CD14-positive monocyte (primary cell): ENCODE results near the gene ZNF223. TPM values are rescaled to one million over a fixed set of nuclear protein-coding genes. Genes with fewer than 3 reads are reported as not detected.

Source experiments
- DNase-seq, 3 donors: peaks; one replicate each; pipeline ENCODE4 v3.0.0-alpha.2; 2011 to 2022
- H2AFZ ChIP-seq: 2 replicates; pipeline ENCODE4 v1.6.0; 2012; ENCODE audit warnings: mild to moderate bottlenecking, low read depth, low read length, inconsistent platforms; ENCODE audit not compliant: insufficient read depth, poor library complexity, severe bottlenecking
- H3K27ac ChIP-seq, 2 donors: 1 replicate in 1 of 2; 2 replicates in 1 of 2; pipeline ENCODE4 v1.5.1; 2012 to 2013; ENCODE audit warnings: low read length in 2 of 2, control low read depth in 1 of 2, inconsistent platforms in 1 of 2, low read depth in 1 of 2, mild to moderate bottlenecking in 1 of 2
- H3K27me3 ChIP-seq, 2 donors: one replicate each; pipeline versions ENCODE4 v1.6.0 to v1.6.1; 2011 to 2013; ENCODE audit warnings: low read length in 2 of 2; ENCODE audit not compliant: control insufficient read depth in 2 of 2, insufficient read depth in 2 of 2
- H3K36me3 ChIP-seq, 2 donors: replicated peaks in 1 of 2; 1 replicate in 1 of 2; 2 replicates in 1 of 2; pipeline versions ENCODE4 v1.5.1 to v1.6.1; 2012 to 2013; ENCODE audit warnings: low read length in 2 of 2, control low read depth in 1 of 2, inconsistent platforms in 1 of 2, mild to moderate bottlenecking in 1 of 2; ENCODE audit not compliant: insufficient read depth in 2 of 2, control insufficient read depth in 1 of 2
- H3K4me1 ChIP-seq, 2 donors: 1 replicate in 1 of 2; 2 replicates in 1 of 2; pipeline versions ENCODE4 v1.5.1 to v1.6.1; 2012 to 2013; ENCODE audit warnings: low read length in 2 of 2, control low read depth in 1 of 2, inconsistent platforms in 1 of 2, mild to moderate bottlenecking in 1 of 2, moderate library complexity in 1 of 2; ENCODE audit not compliant: insufficient read depth in 2 of 2, control insufficient read depth in 1 of 2
- H3K4me2 ChIP-seq: replicated peaks from 2 replicates; pipeline ENCODE3; 2012; ENCODE audit warnings: low read length, moderate library complexity, mild to moderate bottlenecking; ENCODE audit not compliant: poor library complexity, severe bottlenecking; ENCODE audit errors: extremely low read depth
- H3K4me3 ChIP-seq, 3 experiments: fragments of 200-600 bp in 1 of 3; sonication (generic) in 1 of 3; replicated peaks in 1 of 3; 1 replicate in 2 of 3; 2 replicates in 1 of 3; pipeline ENCODE4 v1.5.1; 2011 to 2013; ENCODE audit warnings: low read length in 3 of 3, mild to moderate bottlenecking in 3 of 3, control low read depth in 2 of 3, low read depth in 2 of 3, inconsistent platforms in 1 of 3, moderate library complexity in 1 of 3
- H3K79me2 ChIP-seq: 2 replicates; pipeline ENCODE4 v1.6.0; 2012; ENCODE audit warnings: mild to moderate bottlenecking, control low read depth, inconsistent platforms, low read length, moderate library complexity; ENCODE audit not compliant: insufficient read depth
- H3K9ac ChIP-seq: 2 replicates; pipeline ENCODE4 v1.6.0; 2017; ENCODE audit warnings: low read length, mild to moderate bottlenecking; ENCODE audit not compliant: insufficient read depth, poor library complexity, severe bottlenecking
- H3K9me3 ChIP-seq, 2 donors: replicated peaks in 1 of 2; 1 replicate in 1 of 2; 2 replicates in 1 of 2; pipeline versions ENCODE4 v1.5.1 to v1.6.1; 2012 to 2013; ENCODE audit warnings: low read length in 2 of 2, control low read depth in 1 of 2; ENCODE audit not compliant: control insufficient read depth in 1 of 2, insufficient read depth in 1 of 2
- H4K20me1 ChIP-seq: 2 replicates; pipeline ENCODE4 v1.6.0; 2012; ENCODE audit warnings: mild to moderate bottlenecking, low read length, control low read depth, moderate library complexity; ENCODE audit not compliant: insufficient read depth
- H3K27ac Mint-ChIP-seq, 7 donors: one replicate each; pipeline ENCODE4 v1.8.0; 2020; ENCODE audit warnings: mild to moderate bottlenecking in 7 of 7, mixed read lengths in 7 of 7, moderate library complexity in 6 of 7, inconsistent platforms in 2 of 7
- H3K27me3 Mint-ChIP-seq, 3 donors: one replicate each; pipeline ENCODE4 v1.8.0; 2021 to 2022; ENCODE audit warnings: low read depth in 3 of 3, mild to moderate bottlenecking in 3 of 3, mixed read lengths in 3 of 3, moderate library complexity in 3 of 3, inconsistent platforms in 1 of 3
- H3K36me3 Mint-ChIP-seq, 2 donors: one replicate each; pipeline ENCODE4 v1.8.0; 2020; ENCODE audit warnings: mixed read lengths in 2 of 2, inconsistent platforms in 1 of 2, mild to moderate bottlenecking in 1 of 2
- H3K4me1 Mint-ChIP-seq: one replicate; pipeline ENCODE4 v1.8.0; 2020; ENCODE audit warnings: mild to moderate bottlenecking, mixed read lengths
- H3K4me3 Mint-ChIP-seq, 2 donors: one replicate each; pipeline ENCODE4 v1.8.0; 2020; ENCODE audit warnings: mild to moderate bottlenecking in 2 of 2, mixed read lengths in 2 of 2, moderate library complexity in 1 of 2
- H3K9me3 Mint-ChIP-seq, 7 donors: one replicate each; pipeline ENCODE4 v1.8.0; 2020 to 2022; ENCODE audit warnings: mixed read lengths in 7 of 7, mild to moderate bottlenecking in 6 of 7, moderate library complexity in 6 of 7, inconsistent platforms in 2 of 7
- WGBS: methylation state at CpG from one replicate; pipeline ENCODE4 v1.1.5; 2013; ENCODE audit warnings: missing lambda C conversion rate; ENCODE audit not compliant: insufficient coverage; 5-methylcytosine and 5-hydroxymethylcytosine counted together
- intact Hi-C, 2 donors: fragments of 100-400 bp; cut with micrococcal nuclease; formaldehyde crosslinking; loops; one replicate each; pipeline versions ENCODE4 v1.15.0 to v1.15.1; 2023
- polyA plus RNA-seq, 3 donors: library from polyadenylated mRNA; depleted of rRNA in 1 of 3; unstranded in 2 of 3; stranded (reverse) in 1 of 3; fragments of 300-500 nt in 2 of 3; fragments of >200 nt in 1 of 3; fragmentation: Illumina TruSeq in 2 of 3; gene quantifications; 1 replicate in 2 of 3; 2 replicates in 1 of 3; pipeline ENCODE4 v1.2.3, GENCODE V29; 2012 to 2021
- TF ChIP-seq, protein P1 (sequence below): fragments of 200-600 bp; IDR thresholded peaks from one replicate; pipeline ENCODE4 v1.8.0; 2022; ENCODE audit warnings: antibody characterized with exemption, mild to moderate bottlenecking

The ZNF223 gene
- polyA plus RNA-seq, 3 donors, result 1.1 to 2.0 (median 1.2) TPM

- peak overlapping the region; percentile 96 for H3K4me2 ChIP-seq
- H3K9ac ChIP-seq, result no peak overlapping the region
These were observed 60.9 kb downstream of the ZNF223 start for GRCh38 chr19:44112802-44113137.

GRCh38 chr19:44113138-44113783 is 61.4 kb downstream of the ZNF223 start, which contains the start of gene ZNF225:
ZNF225 (plus strand) TSS chr19:44113399; CDS start chr19:44115828, 2,429 bp downstream.
- Histone ChIP-seq H3K36me3 (peaks cover 14 to 25% of the 10 kb centered on the region in 2 donors), H3K79me2 (peaks cover 7% of the 10 kb centered on the region), H3K4me2 (peak within 1 kb of the TSS; percentile 96), H2AFZ (peak within 1 kb of the TSS; percentile 95), H3K27me3 (no peaks in the 10 kb centered on the region), H3K9ac (peak within 1 kb of the TSS; percentile 74), H3K4me3 (peak within 1 kb of the TSS; percentile 92 to 94 (median 94)), H3K9me3 (peaks cover 19 to 38% of the 10 kb centered on the region in 2 donors), H4K20me1 (no peaks in the 10 kb centered on the region), H3K27ac (peak within 1 kb of the TSS; percentile 47 to 76), H3K4me1 (peaks cover 17 to 27% of the 10 kb centered on the region in 2 donors)
- H3K36me3 Mint-ChIP-seq, result peaks cover 22 to 23% of the 10 kb centered on the region in 2 donors
- WGBS, result under 1% methylated on average over 44 of the region's 44 CpGs
- peaks cover 20 to 38% (median 32%) of the 10 kb centered on the region in 7 donors for H3K9me3 Mint-ChIP-seq
- peaks cover 0 to 2% (median 0%) of the 10 kb centered on the region in 3 donors for H3K27me3 Mint-ChIP-seq
- peak within 1 kb of the TSS; percentile 98 to 100 for H3K4me3 Mint-ChIP-seq
- peak within 1 kb of the TSS; percentile 87 to 95 (median 91) for H3K27ac Mint-ChIP-seq
- H3K4me1 Mint-ChIP-seq, result peaks cover 23% of the 10 kb centered on the region
- intact Hi-C loops, result loop anchor here (2.0 to 10.0 kb wide), 6 partner anchors 18 to 178 kb away; partner anchors contain the start of genes ZNF224 (in 2 of the 2), ZNF230 (in 1 of the 2), ZNF234 (in 1 of the 2) and ZNF45 (in 1 of the 2)
- TF ChIP-seq, protein P1, sequence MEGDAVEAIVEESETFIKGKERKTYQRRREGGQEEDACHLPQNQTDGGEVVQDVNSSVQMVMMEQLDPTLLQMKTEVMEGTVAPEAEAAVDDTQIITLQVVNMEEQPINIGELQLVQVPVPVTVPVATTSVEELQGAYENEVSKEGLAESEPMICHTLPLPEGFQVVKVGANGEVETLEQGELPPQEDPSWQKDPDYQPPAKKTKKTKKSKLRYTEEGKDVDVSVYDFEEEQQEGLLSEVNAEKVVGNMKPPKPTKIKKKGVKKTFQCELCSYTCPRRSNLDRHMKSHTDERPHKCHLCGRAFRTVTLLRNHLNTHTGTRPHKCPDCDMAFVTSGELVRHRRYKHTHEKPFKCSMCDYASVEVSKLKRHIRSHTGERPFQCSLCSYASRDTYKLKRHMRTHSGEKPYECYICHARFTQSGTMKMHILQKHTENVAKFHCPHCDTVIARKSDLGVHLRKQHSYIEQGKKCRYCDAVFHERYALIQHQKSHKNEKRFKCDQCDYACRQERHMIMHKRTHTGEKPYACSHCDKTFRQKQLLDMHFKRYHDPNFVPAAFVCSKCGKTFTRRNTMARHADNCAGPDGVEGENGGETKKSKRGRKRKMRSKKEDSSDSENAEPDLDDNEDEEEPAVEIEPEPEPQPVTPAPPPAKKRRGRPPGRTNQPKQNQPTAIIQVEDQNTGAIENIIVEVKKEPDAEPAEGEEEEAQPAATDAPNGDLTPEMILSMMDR, result no peak
- peak; percentile 92 to 96 (median 94) for DNase-seq

More at GRCh38 chr19:44112802-44113137, 60.9 kb downstream of the ZNF223 start:
- Histone ChIP-seq H3K79me2 (peaks cover 7% of the 10 kb centered on the region), H3K36me3 (peaks cover 10 to 25% of the 10 kb centered on the region in 2 donors), H3K4me1 (peaks cover 17 to 27% of the 10 kb centered on the region in 2 donors), H4K20me1 (no peaks in the 10 kb centered on the region), H3K9me3 (peaks cover 23 to 43% of the 10 kb centered on the region in 2 donors), H3K27me3 (no peaks in the 10 kb centered on the region), H3K4me3 (peak overlapping the region; percentile 92 to 94 (median 94)), H3K27ac (no peak overlapping the region), H2AFZ (peak overlapping the region; percentile 95)
- Mint-ChIP-seq H3K4me1 (peaks cover 23% of the 10 kb centered on the region), H3K4me3 (peak overlapping the region; percentile 98 to 100), H3K9me3 (peaks cover 23 to 39% (median 37%) of the 10 kb centered on the region in 7 donors), H3K27ac (peak overlapping the region in 2 of 7 donors; percentile 54 to 89), H3K27me3 (no peaks in the 10 kb centered on the region), H3K36me3 (peaks cover 19 to 22% of the 10 kb centered on the region in 2 donors)
- intact Hi-C loops, result loop anchor here (2.0 to 10.0 kb wide), 6 partner anchors 18 to 178 kb away; partner anchors contain the start of genes ZNF224 (in 2 of the 2), ZNF230 (in 1 of the 2), ZNF234 (in 1 of the 2) and ZNF45 (in 1 of the 2)
- 0% methylated on average over 5 of the region's 11 CpGs for WGBS
- TF ChIP-seq, protein P1, result no peak
- no peak for DNase-seq
